Lung (tissue), 12 donors: ENCODE measurements around the gene OTULIN. TPM values are rescaled to one million over a fixed set of nuclear protein-coding genes. Genes with fewer than 3 reads are reported as not detected.

Experiments used
- ATAC-seq: fragments of 200-7000 bp; cut with Tn5 transposase; one replicate; pipeline ENCODE4 v1.9.1; 2020; ENCODE audit warnings: moderate number of reproducible peaks; ENCODE audit not compliant: insufficient read depth, low FRiP score
- DNase-seq, 3 donors: peaks; one replicate each; pipeline ENCODE4 v3.0.0-alpha.2; 2013 to 2017
- H3K27ac ChIP-seq, 2 donors: one replicate each; pipeline ENCODE4 v1.5.1; 2013; ENCODE audit warnings: mild to moderate bottlenecking in 2 of 2, moderate library complexity in 2 of 2, control low read depth in 1 of 2, inconsistent platforms in 1 of 2, low read depth in 1 of 2, low read length in 1 of 2
- H3K27me3 ChIP-seq, 3 donors: one replicate each; pipeline ENCODE4 v1.5.1; 2013; ENCODE audit warnings: low read length in 2 of 3; ENCODE audit not compliant: control insufficient read depth in 3 of 3, insufficient read depth in 3 of 3
- H3K36me3 ChIP-seq, 4 donors: one replicate each; pipeline ENCODE4 v1.5.1; 2013; ENCODE audit warnings: low read length in 4 of 4, mild to moderate bottlenecking in 1 of 4, moderate library complexity in 1 of 4; ENCODE audit not compliant: control insufficient read depth in 4 of 4, insufficient read depth in 4 of 4
- H3K4me1 ChIP-seq, 5 donors: one replicate each; pipeline ENCODE4 v1.5.1; 2013; ENCODE audit warnings: low read length in 5 of 5, mild to moderate bottlenecking in 2 of 5, moderate library complexity in 1 of 5; ENCODE audit not compliant: control insufficient read depth in 5 of 5, insufficient read depth in 5 of 5
- H3K4me3 ChIP-seq: one replicate; pipeline ENCODE4 v1.5.1; 2013; ENCODE audit warnings: mild to moderate bottlenecking, control low read depth, moderate library complexity
- H3K9ac ChIP-seq, 2 donors: one replicate each; pipeline ENCODE4 v1.5.1; 2013; ENCODE audit warnings: low read length in 2 of 2, control low read depth in 1 of 2; ENCODE audit not compliant: insufficient read depth in 1 of 2
- H3K9me3 ChIP-seq, 4 donors: one replicate each; pipeline ENCODE4 v1.5.1; 2013; ENCODE audit warnings: low read length in 3 of 4, mild to moderate bottlenecking in 1 of 4, moderate library complexity in 1 of 4; ENCODE audit not compliant: control insufficient read depth in 4 of 4, insufficient read depth in 3 of 4
- WGBS, 2 donors: extraction: QIAGEN DNeasy Blood & Tissue Kit; methylation state at CpG; one replicate each; pipeline ENCODE4 v1.1.7; 2013; 5-methylcytosine and 5-hydroxymethylcytosine counted together
- polyA plus RNA-seq, 2 donors: library from polyadenylated mRNA; stranded (reverse); fragments of 200-250 nt; gene quantifications; one replicate each; pipeline ENCODE4 v1.2.1, GENCODE V29; 2013
- total RNA-seq, 2 donors: library from RNA; depleted of rRNA in 1 of 2; stranded (reverse); fragments of >200 nt in 1 of 2; gene quantifications; one replicate each; pipeline ENCODE4 v1.2.1, GENCODE V29; 2014 to 2021
- TF ChIP-seq, protein P1 (sequence below): IDR thresholded peaks from 2 replicates; pipeline ENCODE4 v1.5.1; 2012; ENCODE audit warnings: mild to moderate bottlenecking; ENCODE audit errors: control extremely low read depth, extremely low read depth
- donor health status: control.
- donor health status: control.
- donor health status: Bipolar disorder and iron deficiency.
- donor health status: healthy.
- donor health status: DM: yes; HTN: yes; CAD: no.

The OTULIN gene
- total and polyA plus RNA-seq, 4 donors, result 7.5 to 35.6 (median 21.9) TPM

DNA sequence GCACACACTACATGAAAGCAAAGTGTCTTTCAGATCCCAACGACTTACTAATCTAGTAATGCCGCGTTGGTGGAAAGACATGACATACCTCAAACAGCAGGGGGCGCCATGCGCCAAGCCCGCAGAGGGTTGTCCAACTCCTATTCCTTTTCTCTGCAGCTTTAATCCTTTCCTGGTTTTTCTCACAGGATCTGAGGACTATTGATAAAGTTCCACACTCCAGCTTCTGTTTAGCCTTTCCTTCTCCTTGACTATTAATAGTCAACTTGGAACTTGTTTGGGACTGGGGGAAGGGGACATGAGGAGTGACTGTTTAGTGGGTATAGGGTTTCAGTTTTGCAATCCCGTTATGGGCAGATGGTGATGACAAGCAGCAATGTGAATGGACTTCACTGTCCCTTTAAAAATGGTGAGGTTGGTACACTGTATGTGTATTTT lies 62.9 kb downstream of the OTULIN start:
- ATAC-seq (peak; percentile 66), DNase-seq (peak; percentile 85 to 89 (median 87))
- Histone ChIP-seq H3K36me3 (peaks cover 0 to 6% (median 0%) of the 10 kb centered on the region in 4 donors), H3K9me3 (no peaks in the 10 kb centered on the region), H3K4me3 (no peak overlapping the region), H3K27ac (no peak overlapping the region), H3K9ac (no peak overlapping the region), H3K4me1 (peaks cover 0 to 4% (median 0%) of the 10 kb centered on the region in 5 donors), H3K27me3 (no peaks in the 10 kb centered on the region)
- WGBS, 2 donors, result 7 to 9% methylated on average over 7 of the region's 7 CpGs
- TF ChIP-seq, protein P1, sequence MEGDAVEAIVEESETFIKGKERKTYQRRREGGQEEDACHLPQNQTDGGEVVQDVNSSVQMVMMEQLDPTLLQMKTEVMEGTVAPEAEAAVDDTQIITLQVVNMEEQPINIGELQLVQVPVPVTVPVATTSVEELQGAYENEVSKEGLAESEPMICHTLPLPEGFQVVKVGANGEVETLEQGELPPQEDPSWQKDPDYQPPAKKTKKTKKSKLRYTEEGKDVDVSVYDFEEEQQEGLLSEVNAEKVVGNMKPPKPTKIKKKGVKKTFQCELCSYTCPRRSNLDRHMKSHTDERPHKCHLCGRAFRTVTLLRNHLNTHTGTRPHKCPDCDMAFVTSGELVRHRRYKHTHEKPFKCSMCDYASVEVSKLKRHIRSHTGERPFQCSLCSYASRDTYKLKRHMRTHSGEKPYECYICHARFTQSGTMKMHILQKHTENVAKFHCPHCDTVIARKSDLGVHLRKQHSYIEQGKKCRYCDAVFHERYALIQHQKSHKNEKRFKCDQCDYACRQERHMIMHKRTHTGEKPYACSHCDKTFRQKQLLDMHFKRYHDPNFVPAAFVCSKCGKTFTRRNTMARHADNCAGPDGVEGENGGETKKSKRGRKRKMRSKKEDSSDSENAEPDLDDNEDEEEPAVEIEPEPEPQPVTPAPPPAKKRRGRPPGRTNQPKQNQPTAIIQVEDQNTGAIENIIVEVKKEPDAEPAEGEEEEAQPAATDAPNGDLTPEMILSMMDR, result peak; percentile 88

DNA sequence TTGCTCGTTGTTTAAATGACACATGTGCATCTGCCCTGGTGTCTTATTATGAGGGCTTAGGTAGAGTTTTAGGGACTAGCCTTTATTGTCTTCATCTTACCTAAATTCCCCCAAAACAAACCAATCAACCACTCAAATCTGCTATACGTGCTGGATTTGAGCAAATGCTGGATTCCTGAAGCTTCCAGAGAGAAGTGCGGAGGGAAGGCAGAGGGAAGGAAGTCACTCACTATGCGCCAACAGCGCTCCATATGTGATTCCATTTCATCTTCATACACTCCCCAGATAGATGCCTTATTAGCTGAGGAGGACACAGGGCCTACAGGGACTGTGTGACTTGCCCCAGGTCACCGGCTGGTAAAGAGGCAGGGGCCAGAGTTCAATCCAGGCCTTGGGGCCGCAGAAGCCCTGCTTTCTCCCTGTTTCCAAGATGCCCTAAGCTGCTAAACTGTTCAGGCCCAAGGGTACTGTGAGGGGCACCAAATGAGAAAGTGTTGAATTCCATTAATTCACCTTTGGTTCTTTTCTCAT lies 63.5 kb downstream of the OTULIN start:
- Histone ChIP-seq H3K27me3 (no peaks in the 10 kb centered on the region), H3K9ac (no peak overlapping the region), H3K36me3 (peaks cover 0 to 6% (median 0%) of the 10 kb centered on the region in 4 donors), H3K4me3 (no peak overlapping the region), H3K27ac (no peak overlapping the region), H3K4me1 (peaks cover 0 to 4% (median 0%) of the 10 kb centered on the region in 5 donors), H3K9me3 (no peaks in the 10 kb centered on the region)
- WGBS, 2 donors, result 90 to 95% methylated on average over 7 of the region's 7 CpGs
- ATAC-seq, result no peak
- TF ChIP-seq, protein P1, result no peak
- no peak for DNase-seq

DNA sequence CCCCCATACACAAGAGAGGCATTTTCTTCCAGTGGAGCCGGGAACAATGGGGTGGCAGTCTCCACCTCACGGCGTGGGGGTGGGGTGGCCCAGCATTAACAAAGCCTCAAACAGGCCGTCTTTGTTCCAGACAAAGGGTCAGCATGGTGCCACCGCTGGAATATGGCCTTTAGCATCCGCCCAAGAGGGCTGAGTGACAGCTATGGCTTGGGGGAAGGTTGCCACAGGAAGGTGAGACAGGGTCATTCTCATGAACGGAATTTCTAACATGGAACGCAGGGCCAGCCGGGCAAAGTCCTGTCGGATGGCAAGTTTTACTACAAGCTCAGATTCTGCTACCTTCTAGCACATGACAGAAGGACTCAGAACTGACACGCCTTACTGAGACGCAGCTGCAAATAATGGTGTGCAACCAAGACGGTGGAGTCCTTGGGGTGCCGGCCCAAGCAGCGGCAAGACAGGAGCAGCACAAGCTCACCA lies 64.0 kb downstream of the OTULIN start:
- H3K4me3 ChIP-seq, result no peak overlapping the region
- H3K9ac ChIP-seq, result no peak overlapping the region
- no peaks in the 10 kb centered on the region for H3K9me3 ChIP-seq
- ATAC-seq (no peak), DNase-seq (no peak)
- TF ChIP-seq, protein P1, result no peak
- H3K27me3 ChIP-seq, result no peaks in the 10 kb centered on the region
- no peak overlapping the region for H3K27ac ChIP-seq
- peaks cover 0 to 8% (median 0%) of the 10 kb centered on the region in 4 donors for H3K36me3 ChIP-seq
- 86 to 93% methylated on average over 15 of the region's 15 CpGs for WGBS, 2 donors
- H3K4me1 ChIP-seq, result peaks cover 0 to 4% (median 0%) of the 10 kb centered on the region in 5 donors
